GM19395 (cell line): ENCODE measurements around the gene TTC23.
"Not testable (repeated sequence)": the region's sequence is repeated elsewhere in the genome, so short reads cannot be mapped to it uniquely, and the experiment has no call there.

Experiments used
- ATAC-seq: cut with Tn5 transposase; IDR thresholded peaks from one replicate; pipeline ENCODE4 v1.9.1; 2021; ENCODE audit warnings: mild to moderate bottlenecking, moderate library complexity; ENCODE audit not compliant: unreplicated experiment

The TTC23 gene

GRCh38 chr15:99201408-99202175 is 47.8 kb downstream of the TTC23 start:
- no peak for ATAC-seq

GRCh38 chr15:99197856-99198255 is 51.5 kb downstream of the TTC23 start:
- no peak for ATAC-seq

GRCh38 chr15:99192181-99192580 is 57.2 kb downstream of the TTC23 start:
- ATAC-seq, result not testable (repeated sequence)

GRCh38 chr15:99187936-99188335 is 61.4 kb downstream of the TTC23 start:
- no peak for ATAC-seq

GRCh38 chr15:99185414-99186130 is 63.8 kb downstream of the TTC23 start:
- ATAC-seq, result no peak

- no peak for ATAC-seq
These were observed 66.6 kb downstream of the TTC23 start for GRCh38 chr15:99182791-99183190.

GRCh38 chr15:99181545-99181971 is 67.8 kb downstream of the TTC23 start:
- ATAC-seq, result no peak

- no peak for ATAC-seq
These were observed 68.4 kb downstream of the TTC23 start for GRCh38 chr15:99180964-99181306.

GRCh38 chr15:99180086-99180963 is 69.1 kb downstream of the TTC23 start:
- no peak for ATAC-seq

- no peak for ATAC-seq
These were observed 71.7 kb downstream of the TTC23 start for GRCh38 chr15:99177679-99178078.

GRCh38 chr15:99176757-99177156 is 72.6 kb downstream of the TTC23 start:
- no peak for ATAC-seq

GRCh38 chr15:99174567-99175395 is 74.6 kb downstream of the TTC23 start:
- ATAC-seq, result no peak

GRCh38 chr15:99172989-99173388 is 76.4 kb downstream of the TTC23 start:
- ATAC-seq, result no peak

- no peak for ATAC-seq
These were observed 77.2 kb downstream of the TTC23 start for GRCh38 chr15:99172171-99172570.

GRCh38 chr15:99170476-99171065 is 78.8 kb downstream of the TTC23 start:
- ATAC-seq, result no peak

- ATAC-seq, result no peak
These were observed 79.5 kb downstream of the TTC23 start for GRCh38 chr15:99169769-99170311.

GRCh38 chr15:99168601-99169580 is 80.5 kb downstream of the TTC23 start:
- no peak for ATAC-seq

- peak; percentile 50 for ATAC-seq
These were observed 81.7 kb downstream of the TTC23 start for GRCh38 chr15:99167640-99168039.

- no peak for ATAC-seq
These were observed 82.2 kb downstream of the TTC23 start for GRCh38 chr15:99167201-99167600.
